Lower lobe of right lung (tissue), 2 donors: ENCODE measurements around the gene CAMSAP1. TPM values are rescaled to one million over a fixed set of nuclear protein-coding genes. Genes with fewer than 3 reads are reported as not detected.

Experiments
- ATAC-seq, 2 donors: fragments of 200-7000 bp; cut with Tn5 transposase; one replicate each; pipeline ENCODE4 v1.9.1; 2020 to 2022; ENCODE audit warnings: mild to moderate bottlenecking in 2 of 2, moderate library complexity in 2 of 2
- DNase-seq: peaks from one replicate; pipeline ENCODE4 v3.0.0-alpha.2; 2020
- H3K27ac ChIP-seq: fragments of 200-600 bp; one replicate; pipeline ENCODE4 v1.8.0; 2022
- H3K27me3 ChIP-seq: fragments of 200-600 bp; one replicate; pipeline ENCODE4 v1.8.0; 2022; ENCODE audit warnings: low read depth
- H3K36me3 ChIP-seq: fragments of 200-600 bp; one replicate; pipeline ENCODE4 v1.8.0; 2022; ENCODE audit warnings: mild to moderate bottlenecking
- H3K4me1 ChIP-seq: fragments of 200-600 bp; one replicate; pipeline ENCODE4 v1.8.0; 2022
- H3K4me3 ChIP-seq: fragments of 200-600 bp; one replicate; pipeline ENCODE4 v1.8.0; 2022; ENCODE audit warnings: mild to moderate bottlenecking
- H3K9me3 ChIP-seq: fragments of 200-600 bp; one replicate; pipeline ENCODE4 v1.8.0; 2022
- intact Hi-C: fragments of 100-400 bp; cut with DNase I; formaldehyde crosslinking; loops from one replicate; pipeline ENCODE4 v1.11.0; 2022
- total RNA-seq: library from RNA; stranded (reverse); fragmentation: NEBNext Ultra II Directional; extraction: Animal tissue kit (Norgen Biotek cat#: 25700); gene quantifications from one replicate; pipeline ENCODE4 v1.2.1, GENCODE V29; 2021
- TF ChIP-seq, protein P1 (sequence below): fragments of 200-600 bp; IDR thresholded peaks from one replicate; pipeline ENCODE4 v1.8.0; 2022; ENCODE audit warnings: antibody characterized with exemption, mild to moderate bottlenecking
- donor health status: DM: no; HTN: yes; CAD: no; lungs with severe emphysema.

Gene CAMSAP1
- total RNA-seq, 1 donor from 2014 or later = 34.4 TPM

DNA sequence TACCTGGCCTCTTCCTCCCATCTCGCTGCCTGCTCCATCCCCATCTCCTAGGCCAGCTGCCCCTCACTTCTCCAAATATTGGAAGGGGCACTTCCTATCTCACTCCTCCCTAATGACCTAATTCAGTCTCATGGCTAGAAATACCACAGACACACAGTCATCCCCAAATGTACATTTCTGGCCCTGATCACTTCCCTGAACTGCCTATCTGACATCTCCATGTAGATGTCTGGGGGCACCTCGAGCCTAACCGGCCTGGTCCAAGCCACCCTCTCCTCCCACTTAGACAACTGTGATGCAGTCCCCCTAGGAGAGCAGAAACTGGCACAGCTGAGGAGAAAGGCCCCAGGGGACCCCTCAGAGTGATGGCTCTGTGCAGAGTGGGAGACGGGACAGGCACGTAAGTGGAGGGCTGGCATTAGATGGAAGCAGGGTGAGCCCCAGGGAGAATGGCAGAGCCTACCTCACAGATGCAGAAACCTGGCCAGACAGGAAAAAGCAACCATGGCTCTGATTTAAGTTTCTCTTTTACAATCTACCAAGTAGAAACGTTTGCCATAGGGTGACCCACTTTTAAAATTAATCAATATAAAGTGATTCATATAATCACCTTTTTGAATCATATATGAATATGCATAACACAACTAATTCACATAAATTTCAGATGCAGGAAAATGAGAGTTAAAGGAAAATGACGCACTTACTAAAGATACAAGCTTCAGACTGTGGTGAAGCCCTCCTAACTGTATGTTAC is 22.1 kb downstream of the CAMSAP1 start:
- no peaks in the 10 kb centered on the region for H3K9me3 ChIP-seq
- intact Hi-C loops = no loop called here
- no peaks in the 10 kb centered on the region for H3K27me3 ChIP-seq
- TF ChIP-seq, protein P1, sequence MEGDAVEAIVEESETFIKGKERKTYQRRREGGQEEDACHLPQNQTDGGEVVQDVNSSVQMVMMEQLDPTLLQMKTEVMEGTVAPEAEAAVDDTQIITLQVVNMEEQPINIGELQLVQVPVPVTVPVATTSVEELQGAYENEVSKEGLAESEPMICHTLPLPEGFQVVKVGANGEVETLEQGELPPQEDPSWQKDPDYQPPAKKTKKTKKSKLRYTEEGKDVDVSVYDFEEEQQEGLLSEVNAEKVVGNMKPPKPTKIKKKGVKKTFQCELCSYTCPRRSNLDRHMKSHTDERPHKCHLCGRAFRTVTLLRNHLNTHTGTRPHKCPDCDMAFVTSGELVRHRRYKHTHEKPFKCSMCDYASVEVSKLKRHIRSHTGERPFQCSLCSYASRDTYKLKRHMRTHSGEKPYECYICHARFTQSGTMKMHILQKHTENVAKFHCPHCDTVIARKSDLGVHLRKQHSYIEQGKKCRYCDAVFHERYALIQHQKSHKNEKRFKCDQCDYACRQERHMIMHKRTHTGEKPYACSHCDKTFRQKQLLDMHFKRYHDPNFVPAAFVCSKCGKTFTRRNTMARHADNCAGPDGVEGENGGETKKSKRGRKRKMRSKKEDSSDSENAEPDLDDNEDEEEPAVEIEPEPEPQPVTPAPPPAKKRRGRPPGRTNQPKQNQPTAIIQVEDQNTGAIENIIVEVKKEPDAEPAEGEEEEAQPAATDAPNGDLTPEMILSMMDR = no peak
- no peak overlapping the region for H3K4me3 ChIP-seq
- no peak for ATAC-seq
- H3K27ac ChIP-seq = no peak overlapping the region
- no peak for DNase-seq
- H3K4me1 ChIP-seq = peaks cover 50% of the 10 kb centered on the region
- peaks cover 25% of the 10 kb centered on the region for H3K36me3 ChIP-seq

DNA sequence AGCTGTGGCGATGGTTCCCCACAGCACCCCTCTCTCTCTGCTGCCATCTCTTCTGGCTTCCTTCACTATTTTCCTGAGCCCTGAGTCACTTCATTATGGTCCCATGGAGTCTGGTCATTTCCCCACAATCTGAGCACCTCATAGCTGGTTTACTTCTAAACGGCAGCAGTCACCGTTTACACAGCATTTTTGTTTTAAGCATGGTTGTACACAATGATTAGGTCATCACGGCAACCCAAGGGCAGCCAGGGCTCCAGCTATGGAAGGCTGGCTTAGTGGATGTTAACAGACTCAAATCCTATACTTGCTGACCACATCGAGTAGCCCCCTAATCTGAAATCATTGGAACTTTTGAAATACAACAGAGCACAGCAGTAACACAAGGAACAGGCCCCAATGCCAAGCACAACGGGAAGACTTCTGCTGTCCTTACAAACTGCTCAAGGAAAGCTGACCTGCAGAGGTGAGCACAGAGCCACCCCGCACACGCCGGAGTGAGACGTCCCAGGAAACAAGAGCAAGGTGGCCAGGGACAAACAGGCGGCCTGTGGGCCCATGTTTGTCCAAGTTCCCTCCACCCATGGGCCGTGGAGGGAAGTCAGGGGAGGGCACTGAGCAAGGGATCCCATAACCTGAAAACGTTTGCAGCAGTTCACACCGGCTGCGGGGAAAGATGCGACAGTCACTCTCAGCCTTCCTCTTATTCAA is 22.9 kb downstream of the CAMSAP1 start:
- intact Hi-C loops = no loop called here
- no peaks in the 10 kb centered on the region for H3K9me3 ChIP-seq
- H3K4me3 ChIP-seq = no peak overlapping the region
- no peak for DNase-seq
- TF ChIP-seq, protein P1 = no peak
- H3K27ac ChIP-seq = no peak overlapping the region
- no peak for ATAC-seq
- no peaks in the 10 kb centered on the region for H3K27me3 ChIP-seq
- H3K4me1 ChIP-seq = peaks cover 44% of the 10 kb centered on the region
- H3K36me3 ChIP-seq = peaks cover 28% of the 10 kb centered on the region

DNA sequence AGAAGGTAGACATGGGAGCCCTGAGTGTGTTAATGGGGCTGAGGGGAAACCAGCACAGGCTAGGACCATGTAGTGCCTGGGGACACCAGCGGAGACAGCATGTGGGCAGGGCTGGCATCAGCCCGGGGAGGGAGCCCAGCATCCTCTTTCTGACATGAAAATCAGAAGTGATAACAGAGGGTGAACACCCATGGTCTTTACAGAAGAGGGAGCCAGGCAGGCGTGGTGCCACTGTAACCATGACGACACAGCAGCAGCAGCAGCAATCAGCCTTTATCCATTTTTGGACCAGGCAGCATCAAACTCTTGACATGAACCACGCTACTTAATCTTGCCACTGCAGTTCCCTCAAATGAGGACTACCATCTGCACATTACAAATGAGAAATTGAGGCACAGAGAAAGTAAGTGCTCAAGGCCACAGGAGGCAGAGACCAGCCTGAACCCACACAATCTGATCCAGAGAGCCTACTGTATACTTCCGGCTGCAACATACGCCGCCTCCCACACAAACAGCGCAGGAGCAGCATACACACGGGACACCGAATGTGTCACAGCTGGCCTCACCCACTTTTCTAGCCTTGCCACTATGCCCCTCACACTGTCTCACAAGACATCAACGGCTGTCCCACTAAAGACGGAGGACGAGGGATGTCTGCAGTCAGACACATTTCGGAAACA is 23.8 kb downstream of the CAMSAP1 start:
- no peak for ATAC-seq
- Histone ChIP-seq H3K4me1 (peaks cover 35% of the 10 kb centered on the region), H3K36me3 (peaks cover 32% of the 10 kb centered on the region), H3K27ac (no peak overlapping the region), H3K9me3 (no peaks in the 10 kb centered on the region), H3K27me3 (no peaks in the 10 kb centered on the region), H3K4me3 (no peak overlapping the region)
- TF ChIP-seq, protein P1 = no peak
- DNase-seq = no peak
- intact Hi-C loops = no loop called here

DNA sequence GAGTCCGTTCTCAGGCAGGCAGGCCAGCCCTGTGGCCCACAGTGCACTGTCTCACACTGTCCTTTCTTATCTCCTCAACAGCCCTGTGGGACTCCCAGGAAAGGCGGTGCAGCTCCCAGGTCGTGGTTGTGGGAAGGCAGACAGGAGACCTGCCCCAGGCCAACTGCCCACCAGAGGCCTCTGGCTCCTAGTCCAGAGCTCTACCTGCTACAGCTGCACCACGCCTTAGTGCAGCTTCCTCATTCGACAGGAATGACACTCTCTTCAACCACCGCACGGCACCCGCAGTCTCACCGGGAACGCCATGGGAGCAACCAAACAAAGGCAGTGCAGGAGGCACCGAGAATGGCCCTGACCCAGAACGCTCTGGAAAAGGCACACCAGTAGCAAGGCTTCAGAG is 25.3 kb downstream of the CAMSAP1 start:
- TF ChIP-seq, protein P1 = no peak
- no peak for DNase-seq
- H3K36me3 ChIP-seq = peaks cover 37% of the 10 kb centered on the region
- peaks cover 20% of the 10 kb centered on the region for H3K4me1 ChIP-seq
- no peak for ATAC-seq
- intact Hi-C loops = no loop called here
- H3K27me3 ChIP-seq = no peaks in the 10 kb centered on the region
- no peak overlapping the region for H3K4me3 ChIP-seq
- H3K9me3 ChIP-seq = no peaks in the 10 kb centered on the region
- no peak overlapping the region for H3K27ac ChIP-seq

DNA sequence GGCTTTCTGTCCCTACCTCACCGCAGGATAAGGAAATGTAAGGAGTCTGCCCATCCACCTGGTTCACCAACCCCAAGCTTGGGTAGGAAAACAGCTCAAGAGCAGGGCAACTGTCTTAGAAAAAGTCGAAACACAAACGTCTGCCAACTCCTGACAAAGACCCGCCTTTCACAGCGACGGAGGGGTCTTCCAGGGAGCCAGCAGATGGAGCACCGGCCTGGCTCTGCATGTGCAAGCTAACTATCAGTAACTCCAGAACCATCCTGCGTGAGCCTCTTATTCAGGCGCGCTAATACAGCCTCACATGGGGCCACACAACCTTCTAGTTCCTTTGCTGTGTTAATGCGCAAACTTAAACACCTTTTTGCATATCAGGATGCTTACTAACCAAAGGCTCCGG is 26.9 kb downstream of the CAMSAP1 start:
- DNase-seq (no peak), ATAC-seq (no peak)
- TF ChIP-seq, protein P1 = no peak
- Histone ChIP-seq H3K27ac (no peak overlapping the region), H3K27me3 (no peaks in the 10 kb centered on the region), H3K4me3 (no peak overlapping the region), H3K4me1 (peaks cover 10% of the 10 kb centered on the region), H3K9me3 (no peaks in the 10 kb centered on the region), H3K36me3 (peaks cover 37% of the 10 kb centered on the region)
- intact Hi-C loops = no loop called here
